Measurements from ENCODE around the gene SAPCD1.

SAPCD1 gene

GRCh38 chr6:31762356-31762755 lies at the start of gene SAPCD1:
TSS of gene SAPCD1 (plus strand) at chr6:31762656. CDS start at chr6:31763055, 399 bp downstream.
- no peak within 1 kb of the TSS for H3K4me3 Mint-ChIP-seq
- H3K36me3 Mint-ChIP-seq (ENCODE audit: low read depth), result peaks cover 67% of the 10 kb centered on the region
- DNase-seq, result no peak
- peak within 1 kb of the TSS; percentile 7 for H3K27ac Mint-ChIP-seq
- peaks cover 1% of the 10 kb centered on the region for H3K4me1 Mint-ChIP-seq (ENCODE audit: low read depth)
- no peaks in the 10 kb centered on the region for H3K27me3 Mint-ChIP-seq
- no peaks in the 10 kb centered on the region for H3K9me3 Mint-ChIP-seq

DNA sequence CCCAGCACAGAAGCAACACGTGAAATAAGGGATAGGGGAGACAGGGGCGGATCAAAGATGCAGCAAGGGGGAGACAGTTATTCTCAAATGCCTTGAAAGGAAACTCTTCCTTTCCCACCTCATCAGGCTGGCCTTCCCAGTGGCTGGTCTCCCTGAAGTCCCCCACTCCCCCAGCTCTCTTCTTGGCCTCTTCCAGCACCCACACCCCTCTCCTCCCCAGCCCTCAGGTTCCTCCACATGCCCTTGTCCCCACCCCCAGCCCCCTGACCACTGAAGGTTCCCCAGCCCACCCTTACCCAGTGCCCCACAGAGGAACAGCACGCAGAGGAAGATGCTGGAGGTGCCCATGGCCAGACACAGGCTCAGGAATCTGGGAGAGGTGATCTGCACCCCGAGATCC lies 49.0 kb upstream of the SAPCD1 start:
- no peaks in the 10 kb centered on the region for H3K27me3 Mint-ChIP-seq
- no peak overlapping the region for H3K27ac Mint-ChIP-seq
- H3K4me3 Mint-ChIP-seq, result no peak overlapping the region
- H3K4me1 Mint-ChIP-seq (ENCODE audit: low read depth), result peaks cover 11% of the 10 kb centered on the region
- H3K36me3 Mint-ChIP-seq (ENCODE audit: low read depth), result no peaks in the 10 kb centered on the region
- H3K9me3 Mint-ChIP-seq, result no peaks in the 10 kb centered on the region
- no peak for DNase-seq

GRCh38 chr6:31713991-31714684 lies 48.3 kb upstream of the SAPCD1 start:
- H3K4me3 Mint-ChIP-seq, result no peak overlapping the region
- H3K9me3 Mint-ChIP-seq, result no peaks in the 10 kb centered on the region
- no peaks in the 10 kb centered on the region for H3K27me3 Mint-ChIP-seq
- peaks cover 11% of the 10 kb centered on the region for H3K4me1 Mint-ChIP-seq (ENCODE audit: low read depth)
- no peak for DNase-seq
- H3K27ac Mint-ChIP-seq, result no peak overlapping the region
- H3K36me3 Mint-ChIP-seq (ENCODE audit: low read depth), result no peaks in the 10 kb centered on the region

DNA sequence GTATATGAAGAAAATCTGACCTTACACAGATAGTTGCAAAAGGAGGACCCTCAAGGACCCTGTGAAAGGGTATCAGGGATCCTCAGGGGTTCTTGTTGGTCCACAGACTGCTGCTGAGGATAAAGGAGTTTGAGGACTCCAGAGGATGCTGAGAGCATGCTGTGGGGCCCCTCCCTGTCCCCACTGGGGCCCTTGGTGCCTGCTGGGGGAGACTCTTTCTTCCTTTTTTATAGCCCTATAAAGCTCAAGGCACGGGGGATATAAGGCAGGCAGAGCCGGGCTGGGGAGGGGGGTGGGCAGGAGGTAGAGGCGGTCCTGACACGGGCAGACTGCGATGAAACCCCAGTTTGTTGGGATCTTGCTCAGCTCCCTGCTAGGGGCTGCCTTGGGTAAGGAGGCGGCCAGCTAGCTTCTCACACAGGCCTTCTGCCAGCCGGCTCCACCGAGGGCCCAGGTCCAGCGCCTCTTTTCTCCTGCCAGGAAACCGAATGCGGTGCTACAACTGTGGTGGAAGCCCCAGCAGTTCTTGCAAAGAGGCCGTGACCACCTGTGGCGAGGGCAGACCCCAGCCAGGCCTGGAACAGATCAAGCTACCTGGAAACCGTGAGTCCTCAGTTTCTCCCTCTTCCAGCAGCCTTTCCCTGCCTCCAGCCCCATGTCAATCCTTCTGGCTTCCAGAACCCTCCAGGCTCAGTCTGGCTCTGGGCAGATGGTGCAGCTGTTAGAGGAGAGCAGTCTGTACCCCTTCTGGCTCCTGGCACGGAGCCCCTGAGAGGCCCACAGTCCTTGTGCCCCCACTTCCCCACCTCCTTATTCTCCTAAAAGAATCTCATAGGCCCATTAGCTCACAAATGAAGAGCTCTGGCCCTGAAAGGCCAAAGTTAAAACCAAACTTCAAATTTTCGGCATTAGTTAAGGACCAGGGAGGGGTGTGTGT lies 47.2 kb upstream of the SAPCD1 start, which contains the start of gene LY6G6D:
Gene LY6G6D, plus strand, starts transcription at position 327 of the 937 bp plus-strand sequence. Its CDS starts 8 bp downstream, at position 335.
- no peak for DNase-seq
- Mint-ChIP-seq H3K4me3 (no peak within 1 kb of the TSS), H3K27ac (no peak within 1 kb of the TSS), H3K36me3 (ENCODE audit: low read depth) (no peaks in the 10 kb centered on the region), H3K4me1 (ENCODE audit: low read depth) (peaks cover 11% of the 10 kb centered on the region), H3K27me3 (no peaks in the 10 kb centered on the region), H3K9me3 (no peaks in the 10 kb centered on the region)

DNA sequence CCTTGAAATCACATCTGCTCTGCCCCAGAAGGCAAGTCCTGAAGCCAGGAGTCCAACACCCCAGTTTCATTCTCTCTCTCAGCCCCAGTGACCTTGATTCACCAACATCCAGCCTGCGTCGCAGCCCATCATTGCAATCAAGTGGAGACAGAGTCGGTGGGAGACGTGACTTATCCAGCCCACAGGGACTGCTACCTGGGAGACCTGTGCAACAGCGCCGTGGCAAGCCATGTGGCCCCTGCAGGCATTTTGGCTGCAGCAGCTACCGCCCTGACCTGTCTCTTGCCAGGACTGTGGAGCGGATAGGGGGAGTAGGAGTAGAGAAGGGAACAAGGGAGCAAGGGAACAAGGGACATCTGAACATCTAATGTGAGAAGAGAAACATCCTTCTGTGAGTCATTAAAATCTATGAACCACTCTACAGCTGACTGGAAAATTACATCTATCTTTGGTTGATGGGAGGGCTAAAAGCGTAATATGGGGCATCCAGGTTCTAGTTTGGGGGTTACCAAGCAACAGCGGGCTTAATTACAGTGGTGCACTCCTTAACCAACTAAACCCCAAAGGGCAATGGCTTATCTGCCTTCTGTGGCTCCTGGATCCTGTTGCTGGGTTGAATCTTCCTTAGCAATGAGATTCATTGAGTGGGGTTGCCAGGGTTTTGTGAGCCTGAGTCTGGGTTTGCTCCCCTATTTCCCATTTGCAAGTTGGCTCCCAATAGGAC lies 44.8 kb upstream of the SAPCD1 start:
- no peaks in the 10 kb centered on the region for H3K27me3 Mint-ChIP-seq
- H3K27ac Mint-ChIP-seq, result no peak overlapping the region
- H3K9me3 Mint-ChIP-seq, result no peaks in the 10 kb centered on the region
- H3K36me3 Mint-ChIP-seq (ENCODE audit: low read depth), result no peaks in the 10 kb centered on the region
- no peak overlapping the region for H3K4me3 Mint-ChIP-seq
- no peak for DNase-seq
- peaks cover 4% of the 10 kb centered on the region for H3K4me1 Mint-ChIP-seq (ENCODE audit: low read depth)

- Mint-ChIP-seq H3K27me3 (no peaks in the 10 kb centered on the region), H3K9me3 (no peaks in the 10 kb centered on the region), H3K4me3 (no peak overlapping the region), H3K36me3 (ENCODE audit: low read depth) (no peaks in the 10 kb centered on the region), H3K4me1 (ENCODE audit: low read depth) (peaks cover 5% of the 10 kb centered on the region), H3K27ac (no peak overlapping the region)
- no peak for DNase-seq
Observed at GRCh38 chr6:31718265-31718664, 44.2 kb upstream of the SAPCD1 start.

GRCh38 chr6:31719001-31719400 lies 43.5 kb upstream of the SAPCD1 start:
- H3K27me3 Mint-ChIP-seq, result no peaks in the 10 kb centered on the region
- no peaks in the 10 kb centered on the region for H3K9me3 Mint-ChIP-seq
- H3K4me1 Mint-ChIP-seq (ENCODE audit: low read depth), result peaks cover 5% of the 10 kb centered on the region
- H3K36me3 Mint-ChIP-seq (ENCODE audit: low read depth), result no peaks in the 10 kb centered on the region
- H3K4me3 Mint-ChIP-seq, result no peak overlapping the region
- H3K27ac Mint-ChIP-seq, result no peak overlapping the region
- DNase-seq, result no peak

DNA sequence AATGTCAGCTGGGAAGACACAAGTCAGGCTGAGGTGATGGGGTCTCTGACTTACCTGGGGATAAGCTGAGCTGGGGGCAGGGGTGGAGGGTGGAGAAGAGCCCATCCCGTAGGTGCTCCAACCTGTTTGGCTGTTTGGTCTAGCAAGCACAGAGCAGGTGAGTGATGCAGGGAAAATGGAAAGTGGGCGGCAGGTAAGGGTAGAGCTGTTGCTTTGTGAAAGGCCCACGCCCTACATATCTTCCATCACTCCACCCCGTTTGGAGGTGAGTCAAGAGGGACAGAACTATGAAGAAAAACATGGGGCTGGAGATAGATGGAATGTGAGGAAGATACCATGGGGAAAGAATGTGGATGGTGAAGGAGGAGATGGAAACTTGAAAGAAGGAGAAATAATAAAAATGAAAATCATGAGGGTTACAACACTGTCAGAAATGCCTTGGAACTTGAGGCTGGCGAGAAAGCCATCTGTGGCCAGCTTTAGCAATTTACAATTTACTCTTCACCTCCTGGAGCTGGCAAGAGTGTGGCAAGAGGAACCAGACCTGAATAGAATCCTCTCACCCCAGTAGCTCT lies 42.2 kb upstream of the SAPCD1 start:
- peaks cover 4% of the 10 kb centered on the region for H3K4me1 Mint-ChIP-seq (ENCODE audit: low read depth)
- H3K27me3 Mint-ChIP-seq, result no peaks in the 10 kb centered on the region
- no peak overlapping the region for H3K4me3 Mint-ChIP-seq
- no peak for DNase-seq
- no peak overlapping the region for H3K27ac Mint-ChIP-seq
- H3K9me3 Mint-ChIP-seq, result no peaks in the 10 kb centered on the region
- H3K36me3 Mint-ChIP-seq (ENCODE audit: low read depth), result no peaks in the 10 kb centered on the region

GRCh38 chr6:31721351-31722020 lies 41.0 kb upstream of the SAPCD1 start, which contains the start of gene LY6G6C:
TSS of gene LY6G6C (minus strand) at chr6:31721746. CDS start at chr6:31721679, 67 bp downstream.
- Mint-ChIP-seq H3K27ac (no peak within 1 kb of the TSS), H3K9me3 (no peaks in the 10 kb centered on the region), H3K4me3 (no peak within 1 kb of the TSS)

GRCh38 chr6:31722173-31722572 lies 40.3 kb upstream of the SAPCD1 start:
- no peak overlapping the region for H3K27ac Mint-ChIP-seq
- H3K36me3 Mint-ChIP-seq (ENCODE audit: low read depth), result no peaks in the 10 kb centered on the region

More at GRCh38 chr6:31721351-31722020, 41.0 kb upstream of the SAPCD1 start, which contains the start of gene LY6G6C:
- Mint-ChIP-seq H3K27me3 (no peaks in the 10 kb centered on the region), H3K36me3 (ENCODE audit: low read depth) (no peaks in the 10 kb centered on the region), H3K4me1 (ENCODE audit: low read depth) (peaks cover 14% of the 10 kb centered on the region)
- DNase-seq, result no peak

GRCh38 chr6:31723245-31723979 lies 39.0 kb upstream of the SAPCD1 start, which contains the start of gene MPIG6B:
TSS of gene MPIG6B (plus strand) at chr6:31723373. CDS start at chr6:31723384, 11 bp downstream.
- DNase-seq, result no peak

More at GRCh38 chr6:31722173-31722572, 40.3 kb upstream of the SAPCD1 start:
- Mint-ChIP-seq H3K4me1 (ENCODE audit: low read depth) (peaks cover 21% of the 10 kb centered on the region), H3K27me3 (no peaks in the 10 kb centered on the region), H3K4me3 (no peak overlapping the region), H3K9me3 (no peaks in the 10 kb centered on the region)
- DNase-seq, result no peak

DNA sequence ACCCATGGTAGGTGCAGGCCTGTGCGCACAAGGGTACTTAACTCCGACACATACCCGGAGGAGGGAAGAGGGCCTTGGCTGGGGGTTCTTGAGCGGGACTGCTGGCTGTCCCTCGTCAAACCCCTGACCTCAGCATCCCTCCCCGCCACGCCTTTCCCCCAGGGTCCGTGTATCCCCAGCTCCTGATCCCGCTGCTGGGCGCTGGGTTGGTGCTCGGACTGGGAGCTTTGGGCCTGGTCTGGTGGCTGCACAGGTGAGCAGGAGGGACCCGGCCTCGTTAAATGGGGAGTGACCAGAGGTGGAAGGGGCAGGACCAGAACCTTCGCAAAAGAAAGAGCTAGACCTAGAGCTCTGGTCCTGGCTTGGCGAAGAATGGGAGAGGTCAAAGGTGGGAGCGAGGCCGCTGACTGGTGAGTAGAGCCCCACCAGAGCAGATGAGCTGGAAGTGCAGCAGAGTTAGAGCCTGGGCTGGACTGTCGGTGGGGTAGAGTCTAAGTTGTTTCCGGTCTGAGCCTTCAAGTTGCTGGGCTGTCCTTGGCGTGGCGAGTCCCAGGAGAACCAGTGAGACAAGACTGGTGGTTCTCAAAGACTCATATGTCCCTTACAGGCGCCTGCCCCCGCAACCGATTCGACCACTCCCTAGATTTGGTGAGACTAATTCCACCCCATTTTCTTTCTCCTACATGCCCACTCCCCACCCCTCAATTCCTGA lies 38.3 kb upstream of the SAPCD1 start:
- Mint-ChIP-seq H3K4me1 (ENCODE audit: low read depth) (peaks cover 39% of the 10 kb centered on the region), H3K4me3 (no peak overlapping the region), H3K27me3 (no peaks in the 10 kb centered on the region), H3K36me3 (ENCODE audit: low read depth) (peaks cover 11% of the 10 kb centered on the region), H3K9me3 (no peaks in the 10 kb centered on the region), H3K27ac (no peak overlapping the region)
- no peak for DNase-seq

More at GRCh38 chr6:31723245-31723979, 39.0 kb upstream of the SAPCD1 start, which contains the start of gene MPIG6B:
- Mint-ChIP-seq H3K4me3 (peak within 1 kb of the TSS; percentile 30), H3K27ac (no peak within 1 kb of the TSS), H3K36me3 (ENCODE audit: low read depth) (peaks cover 6% of the 10 kb centered on the region), H3K4me1 (ENCODE audit: low read depth) (peaks cover 31% of the 10 kb centered on the region), H3K27me3 (no peaks in the 10 kb centered on the region), H3K9me3 (no peaks in the 10 kb centered on the region)

Measured in activated T-cell treated with anti-CD3 and anti-CD28 coated beads, Interleukin-2, amount 50 U/mL, for 24 hours (primary cell).